Karpas-422 (cell line): Measurements from ENCODE around the gene MPZL2. TPM values are rescaled to one million over a fixed set of nuclear protein-coding genes. Genes with fewer than 3 reads are reported as not detected.
"Not testable (repeated sequence)": the region's sequence is repeated elsewhere in the genome, so short reads cannot be mapped to it uniquely, and the experiment has no call there.

Experiments used
- DNase-seq: peaks from one replicate; pipeline ENCODE4 v3.0.0-alpha.2; 2015
- H2AFZ ChIP-seq: fragments of 200-600 bp; sonication (generic); 2 replicates; pipeline ENCODE4 v1.6.1; 2014; ENCODE audit warnings: antibody characterized with exemption, low read length, mixed read lengths
- H3K27ac ChIP-seq: fragments of 200-600 bp; sonication (generic); 2 replicates; pipeline ENCODE4 v1.5.1; 2014; ENCODE audit warnings: mild to moderate bottlenecking, low read length, moderate library complexity
- H3K27me3 ChIP-seq: fragments of 200-600 bp; sonication (generic); 2 replicates; pipeline ENCODE4 v1.6.1; 2014; ENCODE audit warnings: low read length, mixed read lengths
- H3K36me3 ChIP-seq: fragments of 200-600 bp; sonication (generic); 2 replicates; pipeline ENCODE4 v1.6.1; 2014; ENCODE audit warnings: low read length, mixed read lengths; ENCODE audit not compliant: insufficient read depth
- H3K4me1 ChIP-seq: fragments of 200-600 bp; sonication (generic); 2 replicates; pipeline ENCODE4 v1.6.1; 2014; ENCODE audit warnings: mild to moderate bottlenecking, low read length, mixed read lengths
- H3K4me2 ChIP-seq: fragments of 200-600 bp; sonication (generic); 2 replicates; pipeline ENCODE4 v1.6.1; 2014; ENCODE audit warnings: low read length, low read depth, mild to moderate bottlenecking; ENCODE audit not compliant: poor library complexity, severe bottlenecking
- H3K4me3 ChIP-seq: fragments of 200-600 bp; sonication (generic); 2 replicates; pipeline ENCODE4 v1.5.1; 2014; ENCODE audit warnings: mild to moderate bottlenecking, antibody characterized with exemption, low read length, mixed read lengths
- H3K79me2 ChIP-seq: fragments of 200-600 bp; sonication (generic); 2 replicates; pipeline ENCODE4 v1.6.1; 2014; ENCODE audit warnings: mild to moderate bottlenecking, low read length, mixed read lengths
- H3K9ac ChIP-seq: fragments of 200-600 bp; sonication (generic); 2 replicates; pipeline ENCODE4 v1.6.0; 2014; ENCODE audit warnings: low read length
- H3K9me2 ChIP-seq: fragments of 200-600 bp; sonication (generic), shearing (Covaris generic); replicated peaks from 2 replicates; pipeline ENCODE4 v1.6.0; 2014; ENCODE audit warnings: mild to moderate bottlenecking, low read length, moderate library complexity; ENCODE audit not compliant: insufficient read depth
- H3K9me3 ChIP-seq: fragments of 300-700, 200-600 bp; sonication (generic); 2 replicates; pipeline ENCODE4 v1.6.1; 2014; ENCODE audit warnings: low read length, mixed read lengths
- H4K20me1 ChIP-seq: fragments of 200-600 bp; sonication (generic); 2 replicates; pipeline ENCODE4 v1.6.1; 2014; ENCODE audit warnings: mild to moderate bottlenecking, antibody characterized with exemption, low read length, low read depth; ENCODE audit not compliant: insufficient read depth
- total RNA-seq: library from RNA; depleted of rRNA; stranded (reverse); fragments of >200 nt; shearing (Covaris generic); gene quantifications from 2 replicates; pipeline ENCODE4 v1.2.3, GENCODE V29; 2014; ENCODE audit warnings: low replicate concordance; rRNA removed

The MPZL2 gene
- not detected in 2 replicates for total RNA-seq

DNA sequence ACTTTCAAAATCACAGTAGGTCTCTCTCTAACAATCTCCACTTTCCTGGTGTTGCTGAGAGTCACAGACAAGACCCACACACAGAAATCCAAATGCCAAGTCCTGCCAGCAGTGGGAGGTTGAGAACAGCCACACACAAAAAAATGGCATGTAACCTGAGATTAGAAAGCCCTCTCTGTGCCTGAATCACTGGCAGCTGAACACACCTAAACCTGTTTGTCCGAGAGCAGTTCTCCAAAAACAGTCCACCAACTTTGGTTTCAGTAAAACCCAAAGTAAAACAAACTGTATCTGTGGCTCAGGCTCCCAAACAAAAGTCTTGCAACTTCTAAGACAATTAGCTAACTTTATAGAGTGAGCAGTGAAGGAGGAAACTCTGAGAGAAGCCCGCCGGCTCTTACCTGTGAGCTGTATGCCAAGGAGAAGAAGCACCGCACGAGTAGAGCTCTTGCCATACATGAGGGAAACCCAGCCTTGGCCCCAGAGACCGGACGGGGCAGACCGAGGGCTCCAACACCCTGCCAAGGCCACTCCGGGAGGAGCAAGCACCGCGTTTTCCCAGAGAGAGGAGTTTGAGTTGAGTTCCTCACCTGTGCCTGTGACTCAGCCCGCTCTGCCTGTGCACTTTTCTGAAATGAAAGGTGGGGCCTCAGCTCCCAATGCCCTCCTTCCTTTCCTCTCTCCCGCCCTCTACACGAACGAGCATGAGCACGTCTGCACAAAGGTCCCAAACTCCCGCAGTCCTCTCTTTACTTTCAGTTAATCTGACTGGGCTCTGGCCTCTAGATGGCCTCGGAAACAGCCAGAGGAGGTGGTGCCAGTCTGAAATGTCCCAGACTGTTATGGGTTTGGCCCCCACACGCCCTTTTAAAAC lies at the start of gene MPZL2:
TSS of gene MPZL2 (minus strand) at position 603 of the 874 bp plus-strand sequence. CDS start at position 459, 144 bp downstream.
- H2AFZ ChIP-seq = peak within 1 kb of the TSS; percentile 43; the same call in 1 of the 2 replicates
- H3K4me2 ChIP-seq = peak within 1 kb of the TSS; percentile 35
- H3K9me2 ChIP-seq = no peaks in the 10 kb centered on the region
- no peak within 1 kb of the TSS for H3K9ac ChIP-seq
- peaks cover 14% of the 10 kb centered on the region for H3K4me1 ChIP-seq
- no peak within 1 kb of the TSS for H3K27ac ChIP-seq
- H3K4me3 ChIP-seq = no peak within 1 kb of the TSS
- no peaks in the 10 kb centered on the region for H3K9me3 ChIP-seq
- no peak for DNase-seq
- H3K36me3 ChIP-seq = no peaks in the 10 kb centered on the region
- H3K27me3 ChIP-seq = no peaks in the 10 kb centered on the region
- H4K20me1 ChIP-seq = no peaks in the 10 kb centered on the region
- no peaks in the 10 kb centered on the region for H3K79me2 ChIP-seq

DNA sequence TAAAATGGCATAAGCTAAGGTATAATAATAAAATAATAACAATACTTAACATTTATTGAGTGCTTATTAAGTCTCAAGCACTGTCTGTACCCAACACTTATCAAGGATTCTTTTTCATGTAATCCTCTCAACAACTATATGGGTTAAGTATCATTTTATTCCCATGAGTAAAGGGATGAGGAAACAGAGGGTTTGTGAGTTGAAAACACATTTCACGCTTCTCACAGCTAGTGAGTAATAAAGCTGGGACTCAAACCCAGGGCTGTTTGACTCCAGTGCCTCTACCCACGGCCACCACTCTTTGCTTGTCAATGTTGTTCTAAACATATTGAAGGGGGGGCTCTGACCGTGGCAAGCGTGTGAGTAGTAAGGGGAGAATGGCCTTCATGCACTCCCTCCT lies 49.1 kb upstream of the MPZL2 start:
- Histone ChIP-seq H4K20me1 (no peaks in the 10 kb centered on the region), H3K9me3 (no peaks in the 10 kb centered on the region), H3K27ac (peak overlapping the region; percentile 100), H3K4me1 (peaks cover 71% of the 10 kb centered on the region), H3K9ac (peak overlapping the region; percentile 75), H3K4me2 (peak overlapping the region; percentile 95), H3K36me3 (no peaks in the 10 kb centered on the region), H2AFZ (no peak overlapping the region), H3K9me2 (no peaks in the 10 kb centered on the region), H3K4me3 (peak overlapping the region; percentile 63), H3K27me3 (no peaks in the 10 kb centered on the region), H3K79me2 (no peaks in the 10 kb centered on the region)
- DNase-seq = peak; percentile 61

DNA sequence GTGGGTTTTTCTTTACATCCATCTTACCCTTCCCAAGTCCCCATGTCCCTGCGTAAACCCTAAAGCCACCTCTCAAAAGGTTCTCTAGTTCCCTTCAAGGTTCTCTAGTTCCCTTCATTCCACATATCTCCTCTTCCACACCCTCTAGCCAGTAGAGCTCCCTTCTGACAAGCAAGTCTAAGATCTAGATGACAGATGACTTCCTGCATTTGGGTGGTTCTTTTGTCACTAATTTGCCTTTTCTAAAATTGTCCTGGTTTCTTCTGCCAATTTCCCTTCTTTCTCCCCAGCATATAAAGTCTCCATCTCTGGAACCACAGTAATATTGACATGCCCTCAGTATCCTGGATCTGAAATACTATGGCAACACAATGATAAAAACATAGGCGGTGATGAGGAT lies 48.2 kb upstream of the MPZL2 start:
- Histone ChIP-seq H4K20me1 (no peaks in the 10 kb centered on the region), H3K4me3 (peak overlapping the region; percentile 63), H3K27ac (peak overlapping the region; percentile 100), H3K9ac (peak overlapping the region; percentile 75), H3K79me2 (no peaks in the 10 kb centered on the region), H2AFZ (no peak overlapping the region), H3K4me2 (peak overlapping the region; percentile 95), H3K9me2 (no peaks in the 10 kb centered on the region), H3K9me3 (no peaks in the 10 kb centered on the region), H3K36me3 (no peaks in the 10 kb centered on the region), H3K4me1 (peaks cover 64% of the 10 kb centered on the region), H3K27me3 (no peaks in the 10 kb centered on the region)
- peak; percentile 65 for DNase-seq

DNA sequence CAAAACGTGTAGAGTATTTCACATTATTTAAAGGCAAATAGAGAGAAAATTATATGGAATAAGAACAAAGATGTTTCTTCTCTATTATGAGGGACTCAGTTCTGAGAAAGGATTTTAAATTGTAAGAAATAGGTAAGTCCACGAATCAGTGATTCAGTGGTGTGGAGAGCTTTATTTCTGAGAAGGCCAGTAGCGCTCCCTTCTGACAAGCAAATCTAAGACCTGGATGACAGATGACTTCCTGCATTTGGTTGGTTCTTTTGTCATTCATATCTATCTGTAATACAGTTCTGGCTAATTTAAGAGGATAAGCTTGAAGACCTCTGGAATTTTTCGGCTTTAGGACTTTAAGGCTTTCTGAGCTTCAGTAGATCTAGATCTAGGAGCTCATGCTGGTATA lies 47.4 kb upstream of the MPZL2 start:
- Histone ChIP-seq H3K4me2 (peak overlapping the region; percentile 95), H2AFZ (no peak overlapping the region)

DNA sequence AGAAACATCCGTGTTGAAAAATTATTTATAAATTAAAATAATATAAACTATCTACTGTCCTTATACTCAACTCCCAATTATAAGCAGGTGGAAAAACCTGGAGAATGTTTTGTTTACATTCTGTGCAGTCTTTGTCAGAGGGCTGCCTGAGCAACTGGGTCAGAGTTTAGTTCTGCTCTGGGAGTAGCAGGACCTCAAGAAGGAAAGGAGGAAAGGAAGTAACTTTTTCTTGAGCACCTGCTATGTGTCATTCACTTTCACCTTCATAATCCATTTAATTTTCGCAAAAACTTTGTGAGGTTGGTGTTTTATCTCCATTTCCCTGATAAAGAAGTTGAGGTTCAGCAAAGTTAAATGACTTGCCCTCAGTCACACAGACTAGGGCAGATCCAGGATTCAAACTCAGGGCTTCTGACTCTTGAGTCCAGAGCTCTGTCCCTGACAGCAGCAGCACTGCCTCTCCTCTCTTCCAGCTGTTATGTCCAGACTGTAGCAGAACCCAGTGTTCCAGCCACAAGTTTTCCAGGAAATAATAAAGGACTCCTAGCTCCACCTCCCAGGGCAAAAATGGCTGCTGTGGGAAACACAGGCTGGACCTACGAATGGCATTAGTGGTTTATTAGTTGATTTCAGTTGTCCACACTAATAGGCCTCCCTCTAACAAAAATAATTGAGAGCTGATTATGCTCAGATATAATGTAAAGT lies 46.8 kb upstream of the MPZL2 start:
- H3K9me3 ChIP-seq = no peaks in the 10 kb centered on the region
- H3K9ac ChIP-seq = no peak overlapping the region
- H2AFZ ChIP-seq = no peak overlapping the region
- DNase-seq = no peak
- H3K4me3 ChIP-seq = no peak overlapping the region
- H3K27me3 ChIP-seq = no peaks in the 10 kb centered on the region
- peak overlapping the region; percentile 100 for H3K27ac ChIP-seq
- peaks cover 50% of the 10 kb centered on the region for H3K4me1 ChIP-seq
- no peaks in the 10 kb centered on the region for H4K20me1 ChIP-seq
- no peaks in the 10 kb centered on the region for H3K79me2 ChIP-seq
- H3K36me3 ChIP-seq = no peaks in the 10 kb centered on the region
- no peaks in the 10 kb centered on the region for H3K9me2 ChIP-seq
- peak overlapping the region; percentile 95 for H3K4me2 ChIP-seq

More for the DNA sequence above, 47.4 kb upstream of the MPZL2 start:
- Histone ChIP-seq H3K36me3 (no peaks in the 10 kb centered on the region), H3K9me2 (no peaks in the 10 kb centered on the region), H3K27ac (peak overlapping the region; percentile 100), H3K4me3 (peak overlapping the region; percentile 63; the same call in 1 of the 2 replicates), H3K9me3 (no peaks in the 10 kb centered on the region), H3K79me2 (no peaks in the 10 kb centered on the region), H3K4me1 (peaks cover 56% of the 10 kb centered on the region), H4K20me1 (no peaks in the 10 kb centered on the region), H3K27me3 (no peaks in the 10 kb centered on the region), H3K9ac (peak overlapping the region; percentile 75)
- peak; percentile 72 for DNase-seq

DNA sequence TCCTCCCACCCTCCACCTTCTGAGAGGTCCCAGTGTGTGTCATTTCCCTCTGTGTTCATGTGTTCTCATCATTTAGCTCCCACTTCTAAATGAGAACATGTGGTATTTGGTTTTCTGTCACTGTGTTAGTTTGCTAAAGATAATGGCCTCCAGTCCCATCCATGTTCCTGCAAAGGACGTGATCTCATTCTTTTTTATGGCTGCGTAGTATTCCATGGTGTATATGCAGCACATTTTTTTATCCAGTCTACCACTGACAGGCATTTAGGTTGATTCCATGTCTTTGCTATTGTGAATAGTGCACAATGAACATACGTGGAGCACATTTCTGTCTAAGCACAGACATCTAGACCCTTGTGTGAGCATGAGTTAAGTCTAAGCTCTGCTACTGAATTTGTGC lies 46.2 kb upstream of the MPZL2 start:
- no peaks in the 10 kb centered on the region for H3K9me2 ChIP-seq
- H3K79me2 ChIP-seq = no peaks in the 10 kb centered on the region
- no peak overlapping the region for H3K9ac ChIP-seq
- H3K27me3 ChIP-seq = no peaks in the 10 kb centered on the region
- H3K9me3 ChIP-seq = no peaks in the 10 kb centered on the region
- H3K4me1 ChIP-seq = peaks cover 44% of the 10 kb centered on the region
- H2AFZ ChIP-seq = no peak overlapping the region
- no peak for DNase-seq
- no peaks in the 10 kb centered on the region for H3K36me3 ChIP-seq
- no peak overlapping the region for H3K4me2 ChIP-seq
- no peak overlapping the region for H3K4me3 ChIP-seq
- no peaks in the 10 kb centered on the region for H4K20me1 ChIP-seq
- H3K27ac ChIP-seq = no peak overlapping the region

DNA sequence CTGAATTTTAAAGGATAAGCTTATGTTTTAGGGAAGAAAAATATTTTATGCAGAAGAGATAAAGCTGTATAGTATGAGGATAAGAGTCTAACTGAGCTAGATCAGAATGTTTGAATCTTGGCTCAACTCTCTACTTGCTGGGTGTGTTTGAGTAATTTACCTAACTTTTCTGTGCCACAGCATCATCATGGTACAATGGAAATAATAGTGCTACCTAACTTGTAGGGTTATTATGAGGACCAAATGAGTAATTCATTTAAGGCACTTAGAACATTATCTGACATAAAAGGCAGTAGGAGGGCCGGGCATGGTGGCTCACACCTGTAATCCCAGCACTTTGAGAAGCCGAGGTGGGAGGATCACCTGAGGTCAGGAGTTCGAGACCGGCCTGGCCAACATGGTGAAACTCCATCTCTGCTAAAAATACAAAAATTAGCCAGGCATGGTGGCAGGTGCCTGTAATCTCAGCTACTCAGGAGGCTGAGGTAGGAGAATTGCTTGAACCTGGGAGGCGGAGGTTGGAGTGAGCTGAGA lies 45.0 kb upstream of the MPZL2 start:
- H3K9me3 ChIP-seq, H3K27me3 ChIP-seq, H4K20me1 ChIP-seq, H3K79me2 ChIP-seq, DNase-seq, H2AFZ ChIP-seq, H3K9ac ChIP-seq, H3K4me3 ChIP-seq, H3K4me2 ChIP-seq, H3K27ac ChIP-seq, H3K9me2 ChIP-seq, H3K36me3 ChIP-seq: not testable (repeated sequence)
- H3K4me1 ChIP-seq = peaks cover 33% of the 10 kb centered on the region

DNA sequence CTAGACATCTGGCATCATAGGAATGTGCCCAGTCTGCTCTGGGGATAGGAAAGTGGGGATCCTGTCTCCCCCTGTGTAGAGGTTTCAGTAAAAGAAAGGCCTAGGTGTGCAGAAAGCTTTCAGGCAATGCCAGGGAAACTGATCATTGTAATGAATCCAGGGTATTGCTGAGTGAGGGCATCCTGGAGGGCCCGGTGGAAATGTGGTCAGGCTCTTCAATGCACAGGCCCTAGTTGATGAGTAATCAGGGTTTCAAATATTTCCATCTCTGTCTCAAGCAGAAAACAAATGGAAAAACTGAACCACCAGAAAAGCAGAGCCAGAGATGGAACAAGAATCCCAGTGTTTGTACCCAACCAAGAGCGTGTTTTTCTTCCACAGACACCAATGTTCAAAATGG lies 42.5 kb upstream of the MPZL2 start:
- Histone ChIP-seq H3K79me2 (no peaks in the 10 kb centered on the region), H3K9ac (no peak overlapping the region), H3K4me3 (no peak overlapping the region), H4K20me1 (no peaks in the 10 kb centered on the region), H3K4me1 (peaks cover 8% of the 10 kb centered on the region), H2AFZ (no peak overlapping the region), H3K9me3 (no peaks in the 10 kb centered on the region), H3K27me3 (no peaks in the 10 kb centered on the region), H3K36me3 (no peaks in the 10 kb centered on the region), H3K4me2 (no peak overlapping the region), H3K27ac (no peak overlapping the region), H3K9me2 (no peaks in the 10 kb centered on the region)
- DNase-seq = no peak
